K562 (cell line): ENCODE measurements around the gene PADI1. TPM values are rescaled to one million over a fixed set of nuclear protein-coding genes. Genes with fewer than 3 reads are reported as not detected.

Experiments
- ATAC-seq: fragments of 200-7000 bp; cut with Tn5 transposase; 3 replicates; pipeline ENCODE4 v1.9.1; 2020; ENCODE audit warnings: moderate library complexity
- BruUV-seq: library from RNA; stranded (reverse); fragments of 400-500 nt; replicated peaks from 2 replicates; lab custom pipeline; 2021; lab: Mats Ljungman, UMichigan
- CTCF ChIA-PET: fragments of 300-600 bp; formaldehyde crosslinking; extraction: SDS; loops from one replicate; lab custom pipeline; 2021; ENCODE audit warnings: low intra/inter-chr PET ratio; lab: Yijun Ruan, JAX
- POLR2A ChIA-PET: fragments of 300-600, 350-650 bp; sonication (Branson Sonifier 250); formaldehyde crosslinking; extraction: SDS; loops from one replicate; lab custom pipeline; 2021; ENCODE audit warnings: antibody characterized with exemption, inconsistent platforms; lab: Yijun Ruan, JAX
- DNase-seq, 4 experiments: peaks; one replicate each; pipeline versions ENCODE4 v3.0.0 to v3.0.0-alpha.2; 2011 to 2018; ENCODE audit warnings: low spot score in 3 of 4, mixed read lengths in 3 of 4; ENCODE audit errors: extremely low read depth in 1 of 4
- FAIRE-seq: peaks from 2 replicates; lab custom pipeline; 2011; peaks lifted over from hg19 to GRCh38; lab: Jason Lieb, UNC
- H2AFZ ChIP-seq: 2 replicates; pipeline ENCODE4 v1.6.0; 2011; ENCODE audit warnings: low read depth, low read length, control low read depth, inconsistent platforms
- H3K27ac ChIP-seq: fragments of 200-600 bp; 3 replicates; pipeline ENCODE4 v1.8.0; 2011; ENCODE audit warnings: low read depth, mild to moderate bottlenecking, control low read depth, inconsistent platforms, low read length, moderate library complexity, mixed read lengths; ENCODE audit errors: extremely low read depth
- H3K27me3 ChIP-seq, 2 experiments: fragments of 300-600 bp in 1 of 2; 2 replicates in 1 of 2; 3 replicates in 1 of 2; pipeline versions ENCODE4 v1.6.0 to v1.8.0; 2011; ENCODE audit warnings: inconsistent platforms in 2 of 2, low read length in 2 of 2, mild to moderate bottlenecking in 1 of 2, mixed read lengths in 1 of 2, moderate library complexity in 1 of 2; ENCODE audit not compliant: control insufficient read depth in 2 of 2, insufficient read depth in 2 of 2
- H3K36me3 ChIP-seq: fragments of 300-600 bp; 3 replicates; pipeline ENCODE4 v1.8.0; 2011; ENCODE audit warnings: mild to moderate bottlenecking, low read length, inconsistent platforms; ENCODE audit not compliant: control insufficient read depth, insufficient read depth
- H3K4me1 ChIP-seq, 2 experiments: fragments of 200-600 bp in 1 of 2; replicated peaks in 1 of 2; 2 replicates in 1 of 2; 3 replicates in 1 of 2; pipeline versions ENCODE4 v1.5.1 to v1.8.0; 2011; ENCODE audit warnings: inconsistent platforms in 2 of 2, low read length in 2 of 2, mild to moderate bottlenecking in 1 of 2, mixed read lengths in 1 of 2, moderate library complexity in 1 of 2; ENCODE audit not compliant: control insufficient read depth in 2 of 2, insufficient read depth in 2 of 2
- H3K4me2 ChIP-seq: 2 replicates; pipeline ENCODE4 v1.6.1; 2011; ENCODE audit warnings: low read length, control low read depth, inconsistent platforms, mixed read lengths; ENCODE audit not compliant: insufficient read depth
- H3K4me3 ChIP-seq: fragments of 200-600 bp; sonication (generic), shearing (Covaris generic); 2 replicates; pipeline ENCODE4 v1.5.1; 2016; ENCODE audit warnings: control low read depth, inconsistent platforms
- H3K79me2 ChIP-seq: fragments of 200-600 bp; 3 replicates; pipeline ENCODE4 v1.8.0; 2011; ENCODE audit warnings: low read length, inconsistent platforms; ENCODE audit not compliant: control insufficient read depth, insufficient read depth
- H3K9ac ChIP-seq, 2 experiments: 2 replicates each; pipeline versions ENCODE4 v1.6.0 to v1.6.1; 2011; ENCODE audit warnings: low read depth in 2 of 2, low read length in 2 of 2, control low read depth in 1 of 2, inconsistent platforms in 1 of 2, mild to moderate bottlenecking in 1 of 2, mixed read lengths in 1 of 2; ENCODE audit not compliant: insufficient read depth in 1 of 2
- H3K9me1 ChIP-seq: one replicate; pipeline ENCODE4 v1.6.0; 2011; ENCODE audit warnings: inconsistent platforms, mild to moderate bottlenecking, low read length, moderate library complexity; ENCODE audit not compliant: control insufficient read depth, insufficient read depth
- H3K9me3 ChIP-seq: replicated peaks from 2 replicates; pipeline ENCODE4 v1.5.1; 2011; ENCODE audit warnings: low read depth, low read length, inconsistent platforms; ENCODE audit not compliant: control insufficient read depth, insufficient read depth
- H4K20me1 ChIP-seq: replicated peaks from 2 replicates; pipeline ENCODE4 v1.6.1; 2011; ENCODE audit warnings: low read length, inconsistent platforms, mixed read lengths; ENCODE audit not compliant: control insufficient read depth, insufficient read depth
- AFF4 ChIP-seq: sonication (generic); formaldehyde crosslinking; IDR thresholded peaks from 2 replicates; pipeline ENCODE4 v1.8.0; 2023; ENCODE audit warnings: mild to moderate bottlenecking, missing genetic modification reagents
- CREB1 ChIP-seq, 2 experiments: sonication (generic) in 1 of 2; formaldehyde crosslinking in 1 of 2; IDR thresholded peaks; 2 replicates each; pipeline versions ENCODE4 v1.6.1 to v1.8.0; 2012 to 2022; ENCODE audit warnings: inconsistent platforms in 1 of 2, mild to moderate bottlenecking in 1 of 2, missing genetic modification reagents in 1 of 2, moderate library complexity in 1 of 2
- KHSRP ChIP-seq: fragments of 450-650 bp; IDR thresholded peaks from 2 replicates; pipeline ENCODE4 v1.6.1; 2017
- MYNN ChIP-seq, 2 experiments: sonication (generic); formaldehyde crosslinking in 1 of 2; IDR thresholded peaks; 2 replicates each; pipeline versions ENCODE4 v1.5.0 to v1.6.1; 2016 to 2020; ENCODE audit warnings: antibody characterized with exemption in 1 of 2, missing genetic modification reagents in 1 of 2
- WGBS: fragments of 100-300 bp; shearing (Covaris generic); methylation state at CpG from one replicate; pipeline ENCODE4 v1.1.6; 2016; ENCODE audit warnings: low coverage, mixed read lengths; ENCODE audit not compliant: insufficient coverage; ENCODE audit errors: missing lambda C conversion rate; 5-methylcytosine and 5-hydroxymethylcytosine counted together
- in situ Hi-C: fragments of 300-500 bp; cut with MboI; formaldehyde crosslinking; loops from 4 replicates; pipeline ENCODE4 v1.15.0; 2018; ENCODE audit warnings: inconsistent platforms, mixed read lengths
- intact Hi-C: fragments of 100-400 bp; cut with micrococcal nuclease; formaldehyde crosslinking; loops from 2 replicates; pipeline ENCODE4 v1.14.2; 2022
- polyA plus RNA-seq, 8 experiments: library from polyadenylated mRNA; depleted of rRNA in 4 of 8; stranded (reverse) in 5 of 8; unstranded in 3 of 8; fragments of >200 nt; fragmentation: Nextera tagmentation in 2 of 8; fragmentation: Illumina TruSeq in 1 of 8; extraction: Ambion mirVana in 2 of 8; extraction: Trizol in 1 of 8; gene quantifications; 2 replicates each; pipeline versions ENCODE4 v1.2.1 to v1.2.3, GENCODE V29; 2011 to 2014; ENCODE audit warnings: inconsistent platforms in 1 of 8, missing spikeins in 1 of 8
- total RNA-seq, 7 experiments: library from RNA; depleted of rRNA in 6 of 7; stranded (reverse); fragments of >200 nt in 6 of 7; fragmentation: Illumina TruSeq in 2 of 7; extraction: Trizol in 2 of 7; gene quantifications; 2 replicates each; pipeline versions ENCODE4 v1.2.1 to v1.2.3, GENCODE V29; 2011 to 2021; ENCODE audit warnings: low replicate concordance in 1 of 7

PADI1 gene
- total and polyA plus RNA-seq, 9 of the 15 experiments (the other 6 are each of a cell fraction or from before 2014, with no cell fraction given): not detected

GRCh38 chr1:17215545-17215890 lies 10.6 kb downstream of the PADI1 start (continued):
- TF ChIP-seq AFF4 (CRISPR knock-in tag) (no peak), KHSRP (no peak)

- 0% methylated on average over 5 of the region's 5 CpGs for WGBS
- intact Hi-C loops (no loop called here), in situ Hi-C loops (no loop called here)
- peaks cover 0 to 7% of the 10 kb centered on the region in 2 experiments; a peak in 2 of 5 replicates for H3K4me1 ChIP-seq
- H3K4me2 ChIP-seq: no peak overlapping the region
- DNase-seq (no peak), FAIRE-seq (no peak), ATAC-seq (no peak)
- no peaks in the 10 kb centered on the region for H3K9me1 ChIP-seq
- H3K27ac ChIP-seq: no peak overlapping the region
- no TSS peak for BruUV-seq
- CTCF ChIA-PET: no interaction called here
- H3K79me2 ChIP-seq: no peaks in the 10 kb centered on the region
- no peak overlapping the region for H3K4me3 ChIP-seq
- POLR2A ChIA-PET: interaction anchor here (0.5 to 1.6 kb wide), 6 partner anchors 9 to 170 kb away, joined by 3 to 6 read pairs (median 3); partner anchors contain the start of gene PADI1
- H3K9me3 ChIP-seq: no peaks in the 10 kb centered on the region
- H4K20me1 ChIP-seq: peaks cover 13% of the 10 kb centered on the region
- TF ChIP-seq MYNN (IDR thresholded peaks at IDR 0.05) (peak; percentile 99), MYNN (CRISPR knock-in tag; IDR thresholded peaks at IDR 0.05) (peak; percentile 86), CREB1 (IDR thresholded peaks at IDR 0.05) (no peak), CREB1 (CRISPR knock-in tag; IDR thresholded peaks at IDR 0.05) (no peak)
- H3K36me3 ChIP-seq: no peaks in the 10 kb centered on the region
- H2AFZ ChIP-seq: no peak overlapping the region
- H3K27me3 ChIP-seq: peaks cover 28 to 68% of the 10 kb centered on the region in 2 experiments
- H3K9ac ChIP-seq: no peak overlapping the region
Observed at GRCh38 chr1:17216078-17216477, 11.2 kb downstream of the PADI1 start.
